IMR-90 (cell line): ENCODE results near the gene ARV1.

ENCODE experiments used
- BHLHE40 ChIP-seq: fragments of 150-350 bp; IDR thresholded peaks from 2 replicates; pipeline ENCODE4 v1.6.1; 2016; ENCODE audit warnings: mild to moderate bottlenecking, low read depth, low read length
- CHD1 ChIP-seq: IDR thresholded peaks from 2 replicates; pipeline ENCODE4 v1.6.1; 2012; ENCODE audit warnings: low read depth, low read length, improper control_type of control experiment
- CTCF ChIP-seq: conservative IDR thresholded peaks from 2 replicates; pipeline ENCODE4 v1.5.1; 2012; ENCODE audit warnings: mild to moderate bottlenecking, low read depth, low read length, improper control_type of control experiment
- ELK1 ChIP-seq: fragments of 150-350 bp; IDR thresholded peaks from 2 replicates; pipeline ENCODE4 v1.6.1; 2016; ENCODE audit warnings: low read depth, mild to moderate bottlenecking, low read length, moderate library complexity, borderline replicate concordance
- MAFK ChIP-seq: IDR thresholded peaks from 2 replicates; pipeline ENCODE4 v1.6.1; 2012; ENCODE audit warnings: low read depth, low read length, improper control_type of control experiment
- MAZ ChIP-seq: IDR thresholded peaks from 2 replicates; pipeline ENCODE4 v1.6.1; 2012; ENCODE audit warnings: low read depth, mild to moderate bottlenecking, low read length, improper control_type of control experiment, moderate library complexity, borderline replicate concordance
- MXI1 ChIP-seq: IDR thresholded peaks from 2 replicates; pipeline ENCODE4 v1.6.1; 2012; ENCODE audit warnings: low read depth, mild to moderate bottlenecking, low read length, moderate library complexity, borderline replicate concordance
- NFE2L2 ChIP-seq: fragments of 150-350 bp; IDR thresholded peaks from 2 replicates; pipeline ENCODE4 v1.6.1; 2016; ENCODE audit warnings: low read depth, mild to moderate bottlenecking, low read length
- POLR2A ChIP-seq: IDR thresholded peaks from 2 replicates; pipeline ENCODE4 v1.6.1; 2012; ENCODE audit warnings: mild to moderate bottlenecking, low read depth, low read length
- RAD21 ChIP-seq: IDR thresholded peaks from 2 replicates; pipeline ENCODE4 v1.6.1; 2012; ENCODE audit warnings: low read length, improper control_type of control experiment
- RCOR1 ChIP-seq: IDR thresholded peaks from 2 replicates; pipeline ENCODE4 v1.6.1; 2012; ENCODE audit warnings: mild to moderate bottlenecking, low read length, improper control_type of control experiment; ENCODE audit not compliant: insufficient replicate concordance
- RFX5 ChIP-seq: IDR thresholded peaks from 2 replicates; pipeline ENCODE4 v1.8.0; 2012; ENCODE audit warnings: low read depth, mild to moderate bottlenecking, low read length, moderate library complexity

- TF ChIP-seq CTCF (no peak), POLR2A (no peak), MXI1 (no peak), RFX5 (no peak), MAFK (no peak), MAZ (no peak), BHLHE40 (no peak), RAD21 (no peak), NFE2L2 (no peak), ELK1 (no peak), CHD1 (no peak), RCOR1 (no peak)
Measured at GRCh38 chr1:230966358-230966873, 12.5 kb upstream of the ARV1 start.
